ENCODE results near the gene ASRGL1.

Gene ASRGL1

GRCh38 chr11:62418136-62418535 lies 80.9 kb downstream of the ASRGL1 start:
- DNase-seq (ENCODE audit: low read depth): no peak
- H3K4me3 ChIP-seq (ENCODE audit: low read depth, low read length): no peak overlapping the region
- TF ChIP-seq, protein P1, sequence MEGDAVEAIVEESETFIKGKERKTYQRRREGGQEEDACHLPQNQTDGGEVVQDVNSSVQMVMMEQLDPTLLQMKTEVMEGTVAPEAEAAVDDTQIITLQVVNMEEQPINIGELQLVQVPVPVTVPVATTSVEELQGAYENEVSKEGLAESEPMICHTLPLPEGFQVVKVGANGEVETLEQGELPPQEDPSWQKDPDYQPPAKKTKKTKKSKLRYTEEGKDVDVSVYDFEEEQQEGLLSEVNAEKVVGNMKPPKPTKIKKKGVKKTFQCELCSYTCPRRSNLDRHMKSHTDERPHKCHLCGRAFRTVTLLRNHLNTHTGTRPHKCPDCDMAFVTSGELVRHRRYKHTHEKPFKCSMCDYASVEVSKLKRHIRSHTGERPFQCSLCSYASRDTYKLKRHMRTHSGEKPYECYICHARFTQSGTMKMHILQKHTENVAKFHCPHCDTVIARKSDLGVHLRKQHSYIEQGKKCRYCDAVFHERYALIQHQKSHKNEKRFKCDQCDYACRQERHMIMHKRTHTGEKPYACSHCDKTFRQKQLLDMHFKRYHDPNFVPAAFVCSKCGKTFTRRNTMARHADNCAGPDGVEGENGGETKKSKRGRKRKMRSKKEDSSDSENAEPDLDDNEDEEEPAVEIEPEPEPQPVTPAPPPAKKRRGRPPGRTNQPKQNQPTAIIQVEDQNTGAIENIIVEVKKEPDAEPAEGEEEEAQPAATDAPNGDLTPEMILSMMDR (IDR thresholded peaks at IDR 0.05; ENCODE audit: control insufficient read depth, extremely low read depth, insufficient read depth): no peak

DNA sequence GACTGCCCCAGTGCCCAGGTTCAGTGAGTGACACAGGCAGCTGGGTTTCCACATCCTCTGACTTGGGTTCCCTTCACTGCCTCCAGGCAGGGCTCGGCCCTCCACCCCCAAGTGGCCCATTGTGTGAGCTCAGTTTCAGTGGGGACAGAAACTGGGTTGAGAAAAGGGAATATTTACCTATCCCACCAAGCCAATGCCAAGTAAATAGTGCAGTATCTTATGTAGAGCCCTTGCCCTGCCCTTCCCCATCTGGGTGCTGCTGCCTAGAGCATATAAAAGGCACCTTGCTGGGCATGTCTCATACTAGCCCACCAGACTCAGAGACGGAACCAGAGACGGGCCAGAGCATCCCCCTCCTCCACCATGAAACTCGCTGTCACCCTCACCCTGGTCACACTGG lies 81.5 kb downstream of the ASRGL1 start, which contains the start of gene SCGB1A1:
Gene SCGB1A1 (plus strand): TSS at position 301 of the 400 bp plus-strand sequence. CDS start 63 bp downstream, at position 364.
- no peak for DNase-seq (ENCODE audit: low read depth)
- TF ChIP-seq, protein P1 (IDR thresholded peaks at IDR 0.05; ENCODE audit: control insufficient read depth, extremely low read depth, insufficient read depth): no peak
- no peak within 1 kb of the TSS for H3K4me3 ChIP-seq (ENCODE audit: low read depth, low read length)

DNA sequence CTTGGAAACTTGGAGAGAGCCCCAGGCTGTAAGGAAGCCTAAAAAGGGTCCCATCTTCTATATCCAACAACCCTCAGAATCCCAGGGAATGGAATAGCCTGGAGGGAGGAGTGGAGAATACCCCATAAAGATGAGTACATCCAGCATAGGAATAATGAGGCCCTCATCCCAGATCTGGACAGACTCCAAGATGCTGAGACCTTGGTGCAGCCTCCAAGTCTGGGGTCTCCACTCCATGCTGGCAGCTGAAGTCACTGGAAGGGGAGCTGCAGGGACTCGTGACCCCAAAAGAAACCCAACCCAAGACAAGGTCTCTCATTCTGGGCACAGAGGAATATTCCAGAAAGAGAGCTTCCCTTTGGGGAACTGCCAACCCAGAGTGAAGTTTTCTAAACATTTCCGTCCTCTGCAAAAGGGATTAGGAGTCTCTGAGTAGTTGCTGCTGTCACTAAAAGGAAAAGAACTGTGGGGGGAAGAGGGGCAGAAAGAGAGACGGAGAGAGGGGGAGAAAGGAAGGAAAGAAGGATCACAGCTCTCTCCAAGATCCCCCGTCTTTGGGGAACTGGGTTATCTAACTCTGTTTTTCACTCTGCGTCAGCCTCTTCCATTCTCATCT lies 82.2 kb downstream of the ASRGL1 start:
- H3K4me3 ChIP-seq (ENCODE audit: low read depth, low read length): no peak overlapping the region
- TF ChIP-seq, protein P1 (IDR thresholded peaks at IDR 0.05; ENCODE audit: control insufficient read depth, extremely low read depth, insufficient read depth): no peak
- no peak for DNase-seq (ENCODE audit: low read depth)

DNA sequence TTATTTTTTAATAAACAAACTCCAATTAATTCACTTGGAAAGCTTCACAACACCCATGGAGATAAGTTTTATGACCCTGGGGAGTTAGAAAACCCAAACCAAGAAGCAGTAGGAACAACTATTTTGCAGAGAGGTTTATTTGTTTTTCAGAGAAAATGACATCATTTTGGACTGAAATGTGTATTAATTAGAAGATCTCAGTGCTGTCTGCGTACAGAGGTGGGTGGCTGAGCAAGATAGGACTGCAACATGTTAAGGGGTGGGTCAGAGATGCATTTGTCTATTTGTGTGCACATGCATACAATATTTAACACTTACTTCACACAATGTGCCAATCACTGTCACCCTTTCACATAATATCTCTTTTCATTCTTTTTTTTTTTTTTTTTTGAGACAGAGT lies 82.7 kb downstream of the ASRGL1 start:
- DNase-seq (ENCODE audit: low read depth): no peak
- H3K4me3 ChIP-seq (ENCODE audit: low read depth, low read length): no peak overlapping the region
- TF ChIP-seq, protein P1 (IDR thresholded peaks at IDR 0.05; ENCODE audit: control insufficient read depth, extremely low read depth, insufficient read depth): no peak

- TF ChIP-seq, protein P1 (IDR thresholded peaks at IDR 0.05; ENCODE audit: control insufficient read depth, extremely low read depth, insufficient read depth): no peak
- H3K4me3 ChIP-seq (ENCODE audit: low read depth, low read length): no peak overlapping the region
- DNase-seq (ENCODE audit: low read depth): no peak
Observed at GRCh38 chr11:62420882-62421281, 83.6 kb downstream of the ASRGL1 start.

DNA sequence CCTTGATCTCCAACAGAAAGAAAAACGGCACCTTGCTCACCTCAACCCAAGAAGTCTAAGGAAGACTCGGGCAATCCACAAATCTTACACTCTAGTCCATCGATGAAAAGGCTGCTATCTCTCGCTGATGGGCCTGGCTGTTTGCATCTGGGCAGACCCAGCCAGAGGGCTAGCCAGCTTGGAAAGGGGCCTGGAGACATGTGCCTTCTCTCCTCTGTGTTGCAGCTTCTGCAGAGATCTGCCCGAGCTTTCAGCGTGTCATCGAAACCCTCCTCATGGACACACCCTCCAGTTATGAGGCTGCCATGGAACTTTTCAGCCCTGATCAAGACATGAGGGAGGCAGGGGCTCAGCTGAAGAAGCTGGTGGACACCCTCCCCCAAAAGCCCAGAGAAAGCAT lies 84.7 kb downstream of the ASRGL1 start:
- DNase-seq (ENCODE audit: low read depth): no peak
- TF ChIP-seq, protein P1 (IDR thresholded peaks at IDR 0.05; ENCODE audit: control insufficient read depth, extremely low read depth, insufficient read depth): no peak
- no peak overlapping the region for H3K4me3 ChIP-seq (ENCODE audit: low read depth, low read length)

GRCh38 chr11:62423012-62423411 lies 85.8 kb downstream of the ASRGL1 start:
- DNase-seq (ENCODE audit: low read depth): no peak
- TF ChIP-seq, protein P1 (IDR thresholded peaks at IDR 0.05; ENCODE audit: control insufficient read depth, extremely low read depth, insufficient read depth): no peak
- no peak overlapping the region for H3K4me3 ChIP-seq (ENCODE audit: low read depth, low read length)

All from LNCaP clone FGC (cell line).